Right renal cortex interstitium (tissue), 3 donors: Measurements from ENCODE around the gene SOWAHC. TPM values are rescaled to one million over a fixed set of nuclear protein-coding genes. Genes with fewer than 3 reads are reported as not detected.

Experiments used
- DNase-seq, 3 donors: peaks; one replicate each; pipeline ENCODE4 v3.0.0-alpha.2; 2013; ENCODE audit warnings: low read depth in 3 of 3, low spot score in 2 of 3
- polyA plus RNA-seq, 3 donors: library from polyadenylated mRNA; unstranded; fragments of 120-200 nt; gene quantifications; one replicate each; pipeline ENCODE4 v1.2.1, GENCODE V29; 2013; ENCODE audit not compliant: insufficient read length in 3 of 3

SOWAHC gene
- polyA plus RNA-seq, 3 donors, result 16.7 to 19.8 (median 18.2) TPM

- DNase-seq, result no peak
These were observed 30.6 kb downstream of the SOWAHC start for GRCh38 chr2:109644571-109645275.

DNA sequence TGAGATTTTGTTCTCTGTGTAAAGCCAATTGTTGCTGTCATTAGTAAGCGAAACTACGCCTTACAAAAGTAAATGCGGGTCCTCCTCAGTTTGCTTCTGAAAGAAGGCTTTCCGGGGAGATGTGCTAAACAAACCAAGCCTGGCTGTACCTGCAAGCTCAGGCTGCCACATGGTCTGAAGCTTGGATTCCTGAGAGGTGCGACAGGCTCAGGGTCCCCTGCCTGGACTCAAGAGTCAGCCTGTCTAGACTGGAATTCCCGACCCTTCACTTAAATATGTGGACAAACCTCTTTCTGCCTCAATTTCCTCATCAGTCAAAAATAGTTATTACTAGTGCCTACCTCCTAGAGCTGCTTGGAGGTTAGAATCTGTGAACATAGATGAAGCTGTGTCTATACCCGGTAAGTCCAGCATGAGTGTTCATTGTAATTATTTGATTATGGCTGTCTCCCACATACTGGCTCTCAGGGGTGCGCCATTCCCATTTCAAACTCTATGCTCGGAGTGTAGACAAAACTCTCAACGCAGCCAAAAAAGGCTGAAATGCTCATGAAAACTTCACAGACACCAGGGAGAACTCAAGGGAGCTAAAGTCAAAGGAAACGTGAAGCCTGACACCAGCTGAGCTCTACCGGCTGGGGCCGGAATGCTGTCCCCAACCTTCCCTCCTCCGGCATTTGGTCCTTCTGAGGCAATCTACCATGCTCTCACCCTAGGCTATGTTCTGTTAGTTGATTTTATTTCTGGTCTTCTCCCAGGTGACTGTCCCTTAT, 31.4 kb downstream of the SOWAHC start:
- DNase-seq, result no peak

DNA sequence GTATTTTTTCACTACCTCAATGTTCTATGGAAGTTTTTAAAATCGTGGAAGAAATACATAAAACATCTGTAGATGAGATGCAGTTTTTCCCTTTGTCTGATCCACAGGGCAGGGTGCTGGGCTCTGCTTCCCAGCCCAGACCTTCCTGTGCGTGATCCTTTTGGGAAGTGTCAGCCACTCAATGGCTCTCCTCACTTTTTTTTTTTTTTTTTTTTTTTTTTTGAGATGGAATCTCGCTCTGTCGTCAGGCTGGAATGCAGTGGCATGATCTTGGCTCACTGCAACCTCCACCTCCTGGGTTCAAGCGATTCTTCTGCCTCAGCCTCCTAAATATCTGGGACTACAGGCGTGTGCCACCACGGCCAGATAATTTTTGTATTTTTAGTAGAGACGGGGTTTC, 32.8 kb downstream of the SOWAHC start:
- no peak for DNase-seq

- no peak for DNase-seq
These were observed 33.5 kb downstream of the SOWAHC start for GRCh38 chr2:109647636-109648035.

- no peak for DNase-seq
These were observed 33.9 kb downstream of the SOWAHC start for GRCh38 chr2:109648041-109648527.

- no peak for DNase-seq
These were observed 35.9 kb downstream of the SOWAHC start for GRCh38 chr2:109649736-109650695.

DNA sequence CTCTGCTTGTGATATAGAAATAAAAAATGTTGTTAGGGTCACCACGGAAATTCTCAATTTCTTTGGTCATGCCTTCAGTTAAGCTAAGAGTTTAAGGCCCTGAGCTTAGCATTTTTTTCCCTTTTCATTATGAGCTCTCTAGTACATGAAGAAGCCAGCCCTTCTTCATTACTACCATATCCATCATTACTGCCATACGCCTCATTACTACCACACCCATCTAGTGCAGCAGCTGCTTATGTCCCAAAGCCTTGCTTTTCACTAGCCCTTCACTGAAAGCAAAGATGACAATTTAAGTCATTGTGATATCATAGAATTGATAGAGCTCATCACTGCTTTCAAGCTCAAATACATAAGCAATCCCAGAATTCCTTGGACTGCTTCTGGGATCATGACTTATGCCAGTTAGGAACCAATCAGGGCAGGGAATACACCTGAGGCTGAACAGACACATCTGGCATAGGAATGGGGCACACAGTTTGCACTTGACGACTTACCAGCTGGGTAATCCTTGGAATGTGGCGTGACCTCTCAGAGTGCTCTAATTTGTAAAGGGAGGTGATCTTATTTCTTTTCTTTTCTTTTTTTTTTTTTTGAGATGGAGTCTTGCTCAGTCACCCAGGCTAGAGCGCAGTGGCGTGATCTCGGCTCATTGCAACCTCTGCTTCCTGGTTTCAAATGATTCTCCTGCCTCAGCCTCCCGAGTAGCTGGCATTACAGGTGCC, 40.3 kb downstream of the SOWAHC start:
- DNase-seq, result no peak

DNA sequence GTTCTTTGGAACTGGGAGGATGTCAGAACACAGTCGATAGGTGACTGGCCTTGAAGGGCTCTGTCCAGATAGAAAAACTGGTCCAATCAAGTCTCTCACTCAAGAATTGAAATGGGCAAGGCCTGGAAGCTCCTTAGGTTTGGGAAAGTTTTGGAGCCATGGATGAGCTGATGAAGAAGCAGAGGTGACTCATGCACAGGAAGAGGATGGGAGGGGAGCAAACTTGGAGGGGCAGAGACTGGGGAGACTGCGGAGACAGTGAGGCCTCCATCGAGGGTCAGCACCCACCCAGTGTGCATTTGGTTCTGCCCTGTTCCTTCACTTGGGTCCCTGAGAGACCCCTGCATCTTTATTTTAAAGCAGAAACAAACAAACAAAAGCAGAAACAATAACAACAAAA, 41.1 kb downstream of the SOWAHC start:
- DNase-seq, result no peak

DNA sequence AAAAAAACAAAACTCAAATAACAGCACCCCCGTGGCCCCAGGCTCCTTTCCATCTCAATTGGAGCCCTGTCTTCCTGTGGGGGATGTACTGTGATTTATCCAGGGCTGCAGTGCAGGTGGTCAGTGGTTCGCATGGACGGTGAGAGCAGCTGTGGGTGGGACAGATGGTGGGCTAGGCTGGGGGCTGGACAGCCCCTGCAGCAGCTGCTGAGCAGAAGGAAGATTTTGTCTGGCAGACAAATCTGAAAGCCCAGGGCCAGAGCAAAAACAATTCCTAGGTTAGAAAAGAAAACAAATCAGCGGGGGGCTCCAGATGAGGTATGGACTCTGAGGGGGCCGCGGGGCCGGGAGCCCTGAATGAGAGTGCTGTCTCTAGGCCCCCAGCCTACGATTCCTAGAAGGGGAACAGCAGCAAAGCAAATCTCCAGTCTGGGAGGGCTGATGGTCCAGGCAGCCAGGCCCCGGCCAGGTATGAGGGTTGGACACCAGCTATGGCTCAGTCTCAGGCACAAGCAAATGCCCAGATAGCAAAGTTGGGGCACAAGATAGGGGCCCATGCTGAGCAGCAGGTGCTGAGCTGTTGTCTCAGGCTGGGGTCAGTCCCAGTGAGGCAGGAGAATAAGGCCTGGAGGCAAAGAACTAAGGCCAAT, 45.4 kb downstream of the SOWAHC start:
- no peak for DNase-seq

GRCh38 chr2:109660046-109660860, 46.1 kb downstream of the SOWAHC start:
- no peak for DNase-seq

- no peak for DNase-seq
These were observed 48.7 kb downstream of the SOWAHC start for GRCh38 chr2:109662889-109663288.

- DNase-seq, result no peak
These were observed 49.6 kb downstream of the SOWAHC start for GRCh38 chr2:109663721-109664120.

DNA sequence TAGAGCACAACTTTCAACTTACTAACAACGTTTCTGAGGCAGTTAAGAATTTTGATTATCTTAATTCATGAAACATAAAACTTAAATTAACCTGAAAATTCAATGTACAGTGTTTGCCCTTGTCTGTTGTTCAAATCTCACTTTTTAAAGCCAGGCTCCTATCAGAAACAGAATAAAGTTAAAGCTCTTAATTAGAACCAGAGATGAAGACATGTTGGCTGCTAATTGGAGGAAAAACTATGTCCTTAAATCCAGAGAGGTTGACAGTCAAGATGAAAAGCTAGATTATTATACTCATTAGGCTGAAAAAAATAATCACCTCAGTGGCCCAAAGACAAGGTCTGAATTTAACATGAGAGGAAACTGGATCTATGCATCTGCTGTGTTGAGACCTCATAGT, 52.3 kb downstream of the SOWAHC start:
- no peak for DNase-seq

Other genes starting within 250 kb of the SOWAHC start
- 100 to 1,000 TPM; 114 to 116 (median 115) TPM for gene SEPTIN10, start 398 bp upstream of the SOWAHC start, polyA plus RNA-seq
- 10 to 100 TPM in 2 of 3 donors, 1 to 10 TPM in 1; 8.7 to 15.3 (median 10.4) TPM for gene RGPD5, start 179.9 kb downstream of the SOWAHC start, polyA plus RNA-seq